ENCODE data around the gene KRT78.

Gene KRT78

GRCh38 chr12:52791271-52792184 lies 57.3 kb downstream of the KRT78 start:
- no peak for DNase-seq (ENCODE audit: extremely low read depth, low read depth)
- TF ChIP-seq, protein P1, sequence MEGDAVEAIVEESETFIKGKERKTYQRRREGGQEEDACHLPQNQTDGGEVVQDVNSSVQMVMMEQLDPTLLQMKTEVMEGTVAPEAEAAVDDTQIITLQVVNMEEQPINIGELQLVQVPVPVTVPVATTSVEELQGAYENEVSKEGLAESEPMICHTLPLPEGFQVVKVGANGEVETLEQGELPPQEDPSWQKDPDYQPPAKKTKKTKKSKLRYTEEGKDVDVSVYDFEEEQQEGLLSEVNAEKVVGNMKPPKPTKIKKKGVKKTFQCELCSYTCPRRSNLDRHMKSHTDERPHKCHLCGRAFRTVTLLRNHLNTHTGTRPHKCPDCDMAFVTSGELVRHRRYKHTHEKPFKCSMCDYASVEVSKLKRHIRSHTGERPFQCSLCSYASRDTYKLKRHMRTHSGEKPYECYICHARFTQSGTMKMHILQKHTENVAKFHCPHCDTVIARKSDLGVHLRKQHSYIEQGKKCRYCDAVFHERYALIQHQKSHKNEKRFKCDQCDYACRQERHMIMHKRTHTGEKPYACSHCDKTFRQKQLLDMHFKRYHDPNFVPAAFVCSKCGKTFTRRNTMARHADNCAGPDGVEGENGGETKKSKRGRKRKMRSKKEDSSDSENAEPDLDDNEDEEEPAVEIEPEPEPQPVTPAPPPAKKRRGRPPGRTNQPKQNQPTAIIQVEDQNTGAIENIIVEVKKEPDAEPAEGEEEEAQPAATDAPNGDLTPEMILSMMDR (IDR thresholded peaks at IDR 0.05; ENCODE audit: low read depth, low read length), result no peak

DNA sequence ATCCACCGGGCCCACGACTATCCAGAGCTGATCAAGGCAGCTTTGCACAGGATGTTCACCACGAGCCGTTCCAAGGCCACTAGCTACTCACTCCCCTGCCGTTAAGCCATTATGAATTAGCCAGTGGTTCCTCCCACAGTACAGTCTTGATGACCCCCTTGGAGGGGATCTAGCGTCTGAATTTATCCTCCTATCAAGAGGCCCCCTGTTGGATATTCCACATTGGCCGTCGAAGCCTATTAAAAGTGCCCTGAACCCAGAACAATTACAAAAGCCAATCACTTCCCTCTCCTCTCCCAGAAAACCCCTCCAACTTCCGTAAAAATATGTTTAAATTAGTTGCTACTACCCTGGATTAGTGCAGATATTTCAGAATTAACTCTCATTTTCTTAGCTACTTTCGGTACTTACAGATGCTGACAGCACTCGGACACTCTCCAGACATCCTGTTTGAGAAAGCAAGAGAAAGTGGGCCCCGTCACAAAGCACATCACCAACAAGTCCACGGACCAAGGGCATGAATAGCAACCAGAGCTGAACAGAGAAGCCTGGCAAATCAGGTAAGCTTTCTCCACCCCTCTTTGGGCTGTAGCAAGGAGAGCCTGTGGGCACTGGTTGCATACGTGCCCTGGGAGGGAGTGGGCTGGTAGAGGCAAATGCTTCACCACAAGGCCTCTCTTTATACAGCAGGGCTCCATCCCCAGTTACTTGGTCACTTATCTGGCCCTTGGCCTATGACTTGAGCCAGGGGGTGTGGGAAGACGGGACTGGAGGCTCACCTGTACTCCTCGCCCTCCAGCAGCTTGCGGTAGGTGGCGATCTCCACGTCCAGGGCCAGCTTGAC lies 58.1 kb downstream of the KRT78 start:
- TF ChIP-seq, protein P1 (IDR thresholded peaks at IDR 0.05; ENCODE audit: low read depth, low read length), result no peak
- no peak for DNase-seq (ENCODE audit: extremely low read depth, low read depth)

DNA sequence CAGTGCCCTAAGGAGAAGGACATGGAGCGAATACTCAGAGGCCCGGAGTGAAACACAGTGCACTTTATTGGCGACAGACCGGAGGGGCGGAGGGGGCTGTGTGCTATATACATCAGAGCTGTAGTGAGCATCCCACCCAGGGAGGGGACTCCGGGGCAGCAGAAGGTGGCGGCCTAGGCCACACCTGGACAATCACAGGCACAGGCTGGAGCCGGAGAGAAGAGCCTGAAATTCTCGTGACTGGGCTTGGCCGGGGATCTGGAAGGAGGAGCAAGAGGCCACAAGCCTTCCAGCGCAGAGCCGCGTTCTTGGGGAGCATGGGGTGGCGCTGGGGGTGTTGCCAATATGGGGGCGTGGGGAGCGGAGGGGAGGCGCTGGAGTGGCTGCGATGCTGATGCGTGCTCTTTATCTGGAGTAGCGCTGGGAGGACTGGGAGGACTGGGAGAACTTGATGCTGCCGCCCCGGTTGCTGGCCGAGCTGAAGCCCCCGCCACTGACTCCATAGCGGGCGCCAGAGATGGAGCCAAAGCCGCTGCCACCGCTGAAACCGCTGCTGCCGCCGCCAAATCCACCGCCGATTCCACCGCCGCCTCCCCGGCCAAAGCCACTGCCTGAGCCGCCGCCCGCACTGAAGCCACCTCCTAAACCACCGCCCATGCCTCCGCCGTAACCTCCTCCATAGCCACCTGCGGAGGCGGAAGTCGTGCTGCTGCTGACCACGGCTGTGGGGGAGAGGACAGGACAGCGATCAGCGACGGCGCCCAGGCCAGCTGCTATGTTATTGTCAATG lies 59.0 kb downstream of the KRT78 start:
- no peak for DNase-seq (ENCODE audit: extremely low read depth, low read depth)
- TF ChIP-seq, protein P1 (IDR thresholded peaks at IDR 0.05; ENCODE audit: low read depth, low read length), result no peak

DNA sequence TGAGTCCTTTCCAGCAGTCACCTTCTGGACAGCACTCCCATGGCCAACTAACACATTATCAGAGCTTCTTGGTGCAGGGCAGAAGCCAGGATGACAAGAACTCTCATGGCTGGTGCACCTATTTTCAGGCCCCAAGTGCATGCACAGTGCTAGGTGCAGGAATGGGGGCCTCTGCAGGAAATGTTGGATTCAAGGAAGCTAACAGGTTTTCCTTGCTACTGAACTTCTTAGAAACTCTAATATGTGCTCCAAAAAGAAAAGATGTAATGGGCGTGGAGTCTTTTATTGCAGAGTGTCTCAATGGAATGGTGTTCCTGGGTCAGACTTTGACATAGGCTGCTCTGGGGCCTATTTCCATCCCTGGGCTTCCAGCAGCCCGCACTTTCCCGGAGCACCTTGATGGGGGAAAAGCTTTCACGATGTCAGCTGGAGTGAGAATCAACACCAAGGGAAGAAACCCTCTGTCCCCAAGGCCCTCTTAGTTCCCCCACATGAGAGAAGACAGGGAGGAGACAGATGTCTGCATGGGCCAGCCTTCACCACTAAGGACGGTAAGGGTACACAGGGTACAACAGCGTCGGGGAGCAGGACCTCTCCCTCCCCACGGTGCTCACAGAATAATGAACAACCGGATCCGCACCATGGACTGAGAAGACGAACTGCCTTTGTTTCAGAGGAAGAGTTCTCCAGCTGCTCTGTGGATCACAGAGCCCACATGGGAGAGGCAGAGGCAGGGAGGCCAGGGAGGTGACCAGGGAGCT lies 59.7 kb downstream of the KRT78 start:
- TF ChIP-seq, protein P1 (IDR thresholded peaks at IDR 0.05; ENCODE audit: low read depth, low read length), result no peak
- no peak for DNase-seq (ENCODE audit: extremely low read depth, low read depth)

- TF ChIP-seq, protein P1 (IDR thresholded peaks at IDR 0.05; ENCODE audit: low read depth, low read length), result no peak
- no peak for DNase-seq (ENCODE audit: extremely low read depth, low read depth)
Measured at GRCh38 chr12:52788192-52788875, 60.5 kb downstream of the KRT78 start.

All from AG09319 (cell line).